ENCODE data around the gene LRP1B.

The LRP1B gene

DNA sequence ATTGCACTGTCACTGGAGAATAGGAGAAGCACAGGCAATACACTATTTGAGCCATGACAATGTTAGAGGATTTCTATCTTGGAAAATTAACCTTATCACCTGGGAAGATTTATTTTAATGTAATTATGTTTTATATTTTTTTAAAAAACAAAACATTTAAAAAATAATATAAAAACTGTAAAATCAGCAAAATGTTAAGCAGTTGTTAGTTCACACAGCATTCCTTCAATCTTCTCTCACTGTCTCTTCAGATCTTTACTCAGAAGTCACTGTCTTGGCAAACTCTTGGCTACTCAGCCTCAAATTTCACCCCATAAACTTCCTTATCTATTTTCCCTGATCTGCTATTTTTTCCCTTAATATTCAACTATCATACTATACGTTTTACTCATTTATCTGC lies 1322.6 kb downstream of the LRP1B start:
- no peak for DNase-seq (ENCODE audit: low read depth)

DNA sequence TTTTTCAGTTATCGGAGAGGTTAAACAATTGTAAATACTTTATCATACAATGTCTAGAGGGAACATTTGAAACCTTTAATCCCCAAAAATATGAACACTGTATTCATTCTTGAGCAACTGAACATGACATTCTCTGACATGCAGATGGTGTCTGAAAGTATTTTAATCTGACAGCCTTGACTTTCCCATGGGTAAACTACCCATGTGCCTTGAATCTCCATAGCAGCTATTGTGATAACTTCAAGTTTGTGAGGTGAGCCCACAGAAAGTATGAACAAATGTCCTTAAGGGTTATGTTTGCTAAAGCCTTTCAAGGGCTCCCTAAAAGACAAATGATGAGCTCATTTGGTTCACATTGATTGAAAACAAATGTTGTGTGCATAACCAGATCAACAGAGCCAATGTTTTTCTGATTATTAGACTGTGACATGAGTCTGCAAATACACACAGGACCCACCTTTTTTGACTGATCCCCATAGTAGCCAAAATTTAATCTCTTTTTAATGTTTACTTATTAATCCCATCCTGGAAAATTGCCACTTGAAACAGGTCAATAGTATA lies 1326.0 kb downstream of the LRP1B start:
- no peak for DNase-seq (ENCODE audit: low read depth)

DNA sequence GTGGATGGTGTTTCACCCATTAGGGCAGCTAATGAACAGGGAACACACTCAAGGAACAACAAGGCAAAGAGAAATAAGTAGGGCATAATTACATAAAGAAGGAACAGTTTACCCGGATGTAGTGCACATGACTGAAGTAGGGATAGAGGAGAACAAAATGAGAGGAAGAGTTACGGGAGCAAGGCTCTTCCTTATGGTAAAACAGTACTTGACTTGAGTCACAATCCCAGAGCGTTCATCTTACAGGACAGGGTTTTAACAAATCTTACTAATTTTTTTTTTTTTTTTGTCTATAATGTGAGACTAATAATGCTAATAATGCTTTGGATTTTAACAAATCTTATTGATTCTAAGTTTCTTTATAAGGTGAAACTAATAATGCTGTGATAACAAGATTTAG lies 1329.5 kb downstream of the LRP1B start:
- DNase-seq (ENCODE audit: low read depth) = no peak

DNA sequence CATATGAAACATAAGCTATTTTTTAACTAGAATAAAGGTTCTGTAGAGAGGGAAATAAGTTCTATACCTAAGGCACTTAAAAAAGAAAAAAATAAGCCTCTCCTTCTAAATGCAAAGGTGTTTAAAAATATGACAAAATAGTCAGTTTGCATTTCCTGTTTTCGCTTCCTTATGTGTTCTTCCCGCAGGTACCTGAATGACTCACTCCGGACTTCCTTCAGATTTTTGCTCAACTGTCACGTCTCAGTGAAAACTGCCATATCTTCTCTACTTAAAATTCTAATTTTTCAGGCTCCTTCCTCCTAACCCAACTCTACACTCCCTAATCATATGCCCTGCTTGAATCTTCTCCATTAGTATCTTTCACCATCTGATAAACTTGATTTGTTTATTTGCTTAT lies 1333.1 kb downstream of the LRP1B start:
- DNase-seq (ENCODE audit: low read depth) = no peak

DNA sequence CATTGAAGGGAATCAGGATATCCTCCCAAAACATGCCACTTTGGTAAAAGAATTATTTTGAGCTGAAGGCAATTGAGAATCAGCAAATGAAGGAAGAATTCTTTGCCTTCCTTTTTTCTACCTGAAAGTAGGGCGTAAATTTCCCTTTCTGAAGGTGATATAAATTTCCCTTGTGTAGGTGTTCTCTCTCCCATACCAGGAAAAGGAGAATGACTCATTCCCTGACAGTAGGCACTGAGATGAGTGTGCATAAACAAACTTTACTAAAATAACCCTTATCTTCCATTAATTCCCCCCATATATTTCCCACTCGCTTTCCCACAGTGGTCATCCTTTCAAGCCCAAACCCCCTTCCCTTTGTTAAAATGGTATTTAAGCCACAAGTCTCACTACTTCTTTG lies 1339.0 kb downstream of the LRP1B start:
- no peak for DNase-seq (ENCODE audit: low read depth)

DNA sequence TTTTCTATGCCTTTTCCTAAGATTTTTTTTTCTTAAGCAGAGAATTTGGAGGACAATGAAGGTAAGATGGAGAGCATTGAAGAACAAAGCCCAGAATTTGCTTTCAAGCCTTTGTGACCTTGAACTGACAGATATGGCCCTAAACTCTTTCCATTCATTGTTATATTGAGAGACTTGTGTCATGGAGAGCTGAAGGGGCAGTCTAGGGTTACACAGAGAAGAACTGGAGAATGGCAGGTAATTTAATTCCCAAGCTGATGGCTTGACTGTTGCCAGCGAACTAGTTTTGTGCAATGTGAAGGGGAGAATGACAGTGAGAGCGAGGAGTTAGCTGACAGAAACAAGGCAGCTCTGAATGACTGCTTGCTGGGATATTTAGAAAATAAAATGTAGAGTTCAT lies 1344.2 kb downstream of the LRP1B start:
- DNase-seq (ENCODE audit: low read depth) = no peak

DNA sequence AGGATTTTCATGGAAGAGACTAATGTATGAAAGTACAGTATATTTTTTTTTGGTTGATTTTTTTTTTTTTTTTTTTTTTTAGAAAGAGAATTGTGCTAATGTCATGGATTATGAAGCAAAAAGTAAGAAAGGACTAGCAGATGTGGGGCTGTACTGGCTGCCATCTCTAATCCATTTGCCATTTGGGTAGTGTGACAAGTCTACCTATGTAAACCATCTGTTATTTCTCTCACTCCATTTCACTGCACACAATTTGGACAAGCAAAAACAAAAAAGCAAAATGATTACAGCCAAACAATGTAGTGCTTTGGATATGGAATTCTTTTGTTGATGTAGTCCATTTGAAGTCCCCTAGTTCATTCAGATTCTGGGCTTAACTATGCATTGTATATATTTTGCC lies 1355.4 kb downstream of the LRP1B start:
- no peak for DNase-seq (ENCODE audit: low read depth)

DNA sequence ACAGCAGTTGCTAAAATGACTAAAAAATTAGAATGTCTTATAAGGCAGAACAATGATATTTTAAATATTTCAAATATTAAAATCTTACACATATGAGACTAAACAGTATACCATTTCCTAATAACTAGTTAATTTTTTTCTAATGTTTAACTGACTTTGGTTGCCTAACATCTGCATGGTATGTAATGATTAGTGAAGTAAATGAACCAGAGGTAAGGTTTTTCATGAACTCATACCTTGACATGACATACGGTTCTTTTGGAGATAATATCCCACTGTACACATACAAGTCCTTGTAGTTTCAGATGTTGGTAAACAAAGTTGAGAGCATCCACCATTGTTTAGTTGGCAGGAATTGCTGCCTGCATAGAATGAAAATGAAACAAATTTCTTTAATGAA lies 1360.2 kb downstream of the LRP1B start:
- DNase-seq (ENCODE audit: low read depth) = no peak

DNA sequence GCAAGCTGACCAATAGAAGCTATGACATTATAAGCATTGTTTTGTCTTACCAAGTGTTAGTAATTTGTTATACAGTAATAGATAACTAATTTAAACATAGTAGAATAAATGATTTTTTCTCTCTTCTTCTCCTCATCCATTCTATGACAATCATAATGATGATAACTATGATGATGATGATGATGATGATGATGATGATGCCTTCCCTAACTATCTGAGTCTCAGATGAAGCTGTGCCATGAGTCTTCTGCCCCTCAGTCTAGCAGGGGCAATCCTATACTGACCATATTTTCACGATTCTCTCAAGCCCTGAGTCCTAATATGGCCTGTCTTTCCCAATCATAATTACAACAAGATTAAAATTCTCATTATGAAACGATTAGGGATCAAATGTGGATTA lies 1369.0 kb downstream of the LRP1B start:
- DNase-seq (ENCODE audit: low read depth) = no peak

DNA sequence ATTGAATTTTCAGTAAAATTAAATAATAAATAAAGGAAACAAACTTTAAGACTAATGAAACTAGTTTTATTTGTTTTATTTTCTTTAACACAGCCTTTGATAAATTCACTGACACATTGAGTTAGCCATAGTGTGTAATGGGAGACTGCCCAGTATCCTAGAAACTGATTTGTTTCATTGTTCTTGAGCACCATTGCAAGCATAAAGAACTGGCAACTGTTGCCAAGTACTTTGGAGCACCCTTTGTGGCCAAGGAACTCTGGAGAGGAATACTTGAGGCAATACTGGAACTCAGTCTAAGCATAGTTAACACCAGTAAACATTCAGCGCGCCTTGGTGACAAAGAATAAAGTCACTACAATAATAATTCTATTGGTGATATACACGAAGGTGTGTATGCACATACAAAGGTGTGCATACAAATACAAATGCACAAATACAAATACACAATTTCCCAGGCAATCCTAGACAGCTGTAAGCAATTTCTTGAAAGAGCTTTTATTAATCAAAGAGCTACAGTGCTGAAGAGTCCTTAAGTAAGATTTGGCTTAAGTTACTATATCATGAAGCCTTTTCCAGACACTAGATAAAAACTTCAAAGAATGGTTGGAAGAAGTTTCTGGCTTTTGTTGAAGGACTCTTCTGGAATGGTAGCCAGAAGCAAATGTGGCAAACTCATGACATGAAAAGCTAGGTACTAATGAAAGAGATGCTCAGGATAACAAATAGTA lies 1371.2 kb downstream of the LRP1B start:
- no peak for DNase-seq (ENCODE audit: low read depth)

DNA sequence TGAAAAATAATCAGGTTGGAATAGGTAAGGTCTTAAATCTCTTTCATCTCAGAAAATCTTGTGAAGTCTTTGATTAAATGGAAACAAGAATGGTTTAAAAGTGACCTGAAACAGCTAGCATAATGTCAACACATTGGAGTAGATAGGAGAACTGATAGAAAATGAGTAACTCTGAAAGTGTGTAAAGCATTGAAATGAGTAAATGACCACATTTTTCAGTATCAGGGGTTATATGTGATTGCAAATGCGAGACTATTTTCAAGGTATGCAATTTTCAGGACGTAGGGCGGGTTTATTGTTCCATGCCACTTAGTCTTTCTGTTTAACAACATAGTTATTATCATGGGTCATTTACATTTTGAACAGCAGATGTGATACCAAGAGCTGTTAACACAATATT lies 1383.2 kb downstream of the LRP1B start:
- no peak for DNase-seq (ENCODE audit: low read depth)

DNA sequence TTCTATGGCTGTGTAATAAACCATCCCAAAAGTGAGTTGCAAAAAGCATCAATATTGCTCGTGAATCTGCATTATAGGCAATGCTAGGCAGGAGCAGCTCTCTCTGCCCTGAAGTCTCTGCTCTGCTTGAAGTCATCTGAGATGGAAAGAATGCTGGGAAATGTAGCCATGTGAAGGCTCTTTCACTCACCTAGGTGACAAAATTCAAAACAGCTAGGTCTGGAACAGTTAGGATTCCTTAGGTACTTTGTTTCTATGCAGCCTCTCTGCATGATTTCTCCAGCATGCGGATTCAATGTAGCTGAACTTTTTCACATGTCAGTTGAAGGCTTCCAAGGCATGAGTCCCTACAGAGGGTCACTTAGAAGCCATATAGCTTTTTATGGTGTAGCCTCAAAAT lies 1383.7 kb downstream of the LRP1B start:
- no peak for DNase-seq (ENCODE audit: low read depth)

DNA sequence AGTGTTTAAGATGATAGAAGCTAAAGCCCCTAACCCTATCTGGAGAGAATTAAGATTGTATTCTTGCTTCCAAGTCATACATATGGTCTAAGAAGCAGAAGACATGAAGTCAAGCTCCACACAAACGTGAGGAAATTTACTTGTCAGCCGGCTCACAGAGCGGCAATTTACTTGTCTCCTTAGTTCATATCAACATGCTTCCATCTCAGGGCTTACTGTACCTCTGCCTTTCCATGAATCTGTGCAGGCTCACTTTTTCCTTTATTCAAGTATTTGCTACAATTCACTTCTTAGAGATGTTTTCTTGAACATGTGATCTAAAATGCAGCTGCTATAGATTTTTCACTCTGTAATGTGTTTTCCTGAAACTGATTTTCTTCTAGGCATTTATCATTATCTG lies 1386.4 kb downstream of the LRP1B start:
- DNase-seq (ENCODE audit: low read depth) = no peak

DNA sequence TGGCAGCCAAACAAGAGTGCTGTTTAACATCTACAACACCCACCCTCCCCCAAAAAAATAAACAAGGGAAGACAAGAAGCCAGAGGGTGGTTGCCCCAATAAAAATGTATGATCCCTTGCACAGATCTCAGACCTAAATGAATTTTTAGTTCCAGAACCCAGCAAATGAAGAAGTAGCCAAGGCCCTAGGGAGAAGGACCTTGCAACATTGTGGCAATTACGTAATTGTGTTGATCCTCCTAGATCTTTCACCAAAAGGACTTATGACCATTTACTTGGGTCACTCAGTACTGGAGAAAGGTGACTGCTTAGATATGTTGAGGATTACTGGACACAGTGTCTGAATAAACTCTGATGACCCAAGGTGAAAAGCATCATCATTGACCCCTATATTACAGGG lies 1393.8 kb downstream of the LRP1B start:
- DNase-seq (ENCODE audit: low read depth) = no peak

DNA sequence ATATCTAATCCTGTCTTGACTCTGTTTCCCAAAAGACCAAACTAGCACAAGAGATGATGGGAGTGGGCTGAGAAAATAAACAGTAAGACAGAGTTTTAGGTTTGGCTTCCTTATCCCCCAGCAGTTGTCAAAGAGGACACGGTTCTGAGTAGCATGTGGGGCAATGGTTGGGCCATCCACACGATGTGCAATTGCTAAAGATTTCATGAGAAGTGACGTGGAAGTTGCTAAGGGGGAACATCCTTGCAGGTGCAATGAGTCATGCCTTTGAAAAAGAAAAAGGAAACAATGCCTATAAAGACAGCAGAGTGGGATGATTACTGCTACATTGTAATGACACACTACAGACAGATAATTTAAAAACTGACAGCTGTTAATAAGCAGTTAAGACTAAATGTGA lies 1395.8 kb downstream of the LRP1B start:
- DNase-seq (ENCODE audit: low read depth) = no peak

DNA sequence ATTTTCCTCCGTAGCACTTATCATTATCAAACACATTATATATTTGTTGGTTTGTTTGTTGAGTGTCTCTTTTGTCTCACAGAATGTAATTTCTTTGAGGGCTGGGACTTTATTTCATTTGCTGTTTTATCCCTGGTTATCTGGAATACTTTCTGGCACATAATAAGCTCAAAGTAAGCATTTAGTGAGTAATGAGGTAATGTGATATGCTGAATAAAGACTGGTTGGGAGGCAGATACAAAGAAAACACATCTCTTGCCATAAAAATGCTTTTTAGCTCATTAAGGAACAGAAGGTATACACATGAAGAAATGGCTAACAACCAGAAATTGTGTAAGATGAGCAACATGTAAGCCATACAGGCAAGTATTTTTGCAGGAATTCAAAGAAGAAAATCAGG lies 1411.8 kb downstream of the LRP1B start:
- no peak for DNase-seq (ENCODE audit: low read depth)

DNA sequence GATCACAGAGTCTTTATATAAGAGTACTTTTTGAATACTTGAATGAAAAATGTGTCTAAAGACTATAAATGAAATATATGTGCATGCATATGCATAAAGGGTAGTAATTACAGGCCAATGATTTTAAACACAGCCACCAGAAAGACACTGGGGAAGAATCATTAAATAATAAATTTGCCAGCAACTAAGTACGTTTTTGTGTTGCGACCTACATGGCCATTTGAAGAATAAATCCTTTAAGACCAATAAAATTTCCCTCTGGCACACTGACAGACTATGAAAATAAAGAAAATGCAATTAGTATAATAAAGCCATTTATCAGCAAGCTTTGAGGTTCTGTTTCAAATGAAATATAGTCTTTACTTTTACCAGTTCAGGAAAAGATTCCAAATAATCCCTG lies 1413.3 kb downstream of the LRP1B start:
- DNase-seq (ENCODE audit: low read depth) = no peak

DNA sequence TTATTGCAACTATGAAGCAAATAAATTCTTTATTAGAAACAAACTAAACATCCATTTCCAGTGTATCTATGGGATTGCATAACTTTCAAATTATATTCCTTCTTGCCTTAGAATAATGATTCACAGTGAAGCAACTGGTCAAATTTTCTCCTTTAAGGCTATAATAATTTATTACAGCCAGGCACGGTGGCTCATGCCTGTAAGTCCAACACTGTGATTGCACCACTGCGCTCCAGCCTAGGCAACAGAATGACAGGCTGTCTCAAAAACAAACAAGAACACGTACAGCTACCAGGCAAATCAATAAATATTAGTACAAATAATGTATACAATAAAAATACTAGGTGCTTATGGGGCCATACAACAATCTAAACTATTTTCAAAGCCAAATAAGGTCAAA lies 1416.2 kb downstream of the LRP1B start:
- DNase-seq (ENCODE audit: low read depth) = no peak

DNA sequence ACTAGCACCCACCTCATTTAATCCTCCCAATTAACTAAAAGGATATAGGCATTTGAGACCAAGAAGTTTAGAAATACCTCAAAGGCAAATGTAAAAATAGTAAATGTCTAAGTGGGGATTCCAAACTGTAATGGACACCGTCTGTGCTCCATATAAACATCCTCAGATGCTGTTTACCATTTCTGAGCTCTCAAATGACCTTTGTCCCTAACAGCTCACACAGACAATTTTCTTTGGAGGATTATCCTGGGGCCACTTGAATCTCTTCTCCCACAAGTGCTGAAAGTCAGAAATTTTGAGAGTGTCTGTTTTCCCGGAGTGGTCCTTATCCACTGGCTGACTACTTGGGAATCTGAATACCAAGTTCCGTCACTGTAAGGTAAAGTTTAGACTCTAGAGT lies 1418.9 kb downstream of the LRP1B start:
- no peak for DNase-seq (ENCODE audit: low read depth)

DNA sequence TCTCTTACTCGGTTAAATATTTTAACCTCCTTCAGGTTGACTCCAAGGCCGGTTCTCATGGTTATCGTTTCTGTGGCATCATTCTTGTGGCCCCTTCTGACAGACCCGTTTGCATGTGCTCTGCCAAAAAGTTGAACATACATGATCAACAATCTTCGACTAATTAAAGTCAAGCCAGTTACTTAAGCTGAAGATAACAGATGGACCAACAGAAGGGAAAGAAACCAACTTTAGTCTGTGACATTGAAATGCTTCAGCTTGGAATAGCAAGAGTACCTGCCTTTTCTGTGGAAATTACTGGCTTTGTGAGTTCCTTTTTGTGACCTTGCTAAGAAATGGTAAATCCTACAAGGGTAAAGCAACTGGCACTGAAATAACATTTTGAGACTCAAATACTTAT lies 1429.1 kb downstream of the LRP1B start:
- DNase-seq (ENCODE audit: low read depth) = no peak

DNA sequence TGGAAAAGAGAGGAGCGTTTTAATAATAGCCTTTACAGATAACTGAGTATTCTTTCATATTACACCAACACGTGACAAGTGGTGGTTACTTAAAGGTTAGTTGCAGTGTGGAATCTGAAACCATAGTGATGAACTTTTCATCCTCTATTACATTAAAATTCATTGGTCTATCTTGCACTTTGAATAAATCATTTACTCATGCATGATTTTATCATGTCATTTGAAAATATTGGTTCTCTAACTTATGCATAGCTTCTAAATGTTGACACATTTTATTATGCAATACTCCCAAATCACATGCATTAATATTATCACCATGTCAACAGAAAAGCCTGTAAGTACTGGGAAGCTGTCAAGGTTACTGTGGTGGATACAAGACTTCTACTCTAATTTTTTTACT lies 1432.2 kb downstream of the LRP1B start:
- DNase-seq (ENCODE audit: low read depth) = no peak

DNA sequence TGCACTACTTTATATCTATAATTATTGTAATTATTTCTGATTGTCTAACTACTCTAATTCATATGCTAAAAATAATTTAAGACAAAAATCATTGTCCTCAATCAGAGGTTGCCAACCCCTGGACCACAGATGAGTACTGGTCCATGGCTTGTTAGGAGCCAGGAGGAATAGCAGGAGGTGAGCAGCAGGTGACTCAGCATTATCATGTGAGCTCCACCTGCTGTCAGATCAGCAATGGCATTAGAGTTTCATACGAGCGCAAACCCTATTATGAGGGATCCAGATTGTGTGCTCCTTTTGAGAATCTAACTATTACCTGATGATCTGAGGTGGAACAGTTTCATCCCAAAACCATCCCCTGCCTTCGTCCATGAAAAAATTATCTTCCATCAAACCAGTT lies 1434.4 kb downstream of the LRP1B start:
- no peak for DNase-seq (ENCODE audit: low read depth)

DNA sequence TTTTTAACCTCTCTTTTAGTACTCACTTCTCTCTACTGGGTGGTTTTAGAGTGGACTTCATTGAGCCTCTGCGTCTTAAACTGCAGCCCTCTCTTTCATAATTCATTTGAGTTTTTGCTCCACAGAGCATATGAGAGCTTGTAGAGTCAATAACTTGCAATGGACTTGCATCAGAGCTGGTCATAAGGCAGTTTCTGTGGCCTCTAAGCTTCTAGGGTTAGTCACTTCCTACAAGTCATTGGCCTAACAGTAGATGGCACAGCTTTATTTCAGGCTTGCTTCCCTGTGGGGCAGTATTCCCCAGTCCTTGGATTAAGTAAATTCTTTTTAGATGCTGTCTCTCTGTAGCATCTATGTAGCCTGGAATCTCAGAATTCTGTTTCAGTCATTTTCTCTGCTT lies 1435.7 kb downstream of the LRP1B start:
- no peak for DNase-seq (ENCODE audit: low read depth)

DNA sequence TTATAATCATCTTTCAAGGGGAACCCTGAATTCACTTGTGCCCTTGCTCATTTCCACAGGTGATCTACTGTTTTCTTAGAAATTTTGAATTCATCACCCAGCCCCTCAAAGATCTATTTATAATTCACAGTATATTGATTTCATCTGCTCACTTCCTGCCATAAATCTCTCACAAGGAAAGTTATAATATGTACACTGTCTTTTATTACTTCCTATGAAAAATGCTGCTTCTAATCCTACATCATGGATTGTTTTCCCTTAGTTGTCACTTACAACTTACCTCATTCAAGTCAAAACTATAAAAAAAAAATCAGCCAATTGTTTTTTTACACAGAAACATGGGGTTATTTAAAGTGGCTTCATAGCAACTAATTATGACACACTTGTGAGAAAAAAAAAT lies 1443.0 kb downstream of the LRP1B start:
- no peak for DNase-seq (ENCODE audit: low read depth)
